LNCAP (cell line): ENCODE data around the gene DTNA.

Source experiments
- CTCF ChIP-seq: fragments of 450-650 bp; IDR thresholded peaks from 2 replicates; pipeline ENCODE4 v1.5.1; 2017; ENCODE audit warnings: mild to moderate bottlenecking

The DTNA gene

GRCh38 chr18:34848156-34848555 is 138.1 kb downstream of the DTNA start:
- no peak for TF ChIP-seq CTCF

DNA sequence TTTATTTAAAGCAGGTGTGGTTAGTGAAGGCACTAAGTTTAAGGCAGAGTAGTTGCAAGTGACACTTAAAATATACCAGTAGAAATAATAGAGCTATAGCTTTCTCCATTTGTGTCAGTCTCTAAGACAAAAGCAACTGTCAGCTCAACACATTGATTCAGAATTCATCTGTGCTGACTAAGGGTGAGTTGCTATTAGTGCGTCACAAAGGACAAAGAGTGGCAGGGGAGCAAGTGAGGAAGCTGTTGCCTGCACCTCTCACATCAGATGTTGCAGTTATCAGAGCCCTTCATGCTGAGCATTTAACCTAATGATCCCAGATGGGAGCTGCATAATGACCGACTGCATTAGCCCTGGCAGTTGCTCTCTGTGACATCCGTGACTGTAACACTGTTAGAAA is 138.6 kb downstream of the DTNA start:
- no peak for TF ChIP-seq CTCF

- TF ChIP-seq CTCF, result no peak
These were observed 147.2 kb downstream of the DTNA start for GRCh38 chr18:34857320-34857719.

DNA sequence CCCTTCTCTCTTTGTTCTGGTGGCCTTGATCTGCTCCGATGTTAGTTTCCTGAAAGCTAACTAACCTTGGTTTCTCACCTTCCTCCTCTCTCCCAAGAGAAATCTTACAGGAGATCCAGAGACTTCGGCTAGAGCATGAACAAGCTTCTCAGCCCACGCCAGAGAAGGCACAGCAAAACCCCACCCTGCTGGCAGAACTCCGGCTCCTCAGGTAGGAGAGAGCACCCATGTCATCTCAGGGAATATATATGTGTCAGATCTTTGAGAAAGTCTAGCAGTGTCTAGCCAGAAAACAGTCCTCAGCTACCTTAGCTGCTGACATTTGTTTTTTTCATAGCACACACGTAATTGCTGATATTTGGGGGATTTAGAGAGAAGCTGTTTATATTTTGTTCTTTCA is 148.1 kb downstream of the DTNA start:
- no peak for TF ChIP-seq CTCF

DNA sequence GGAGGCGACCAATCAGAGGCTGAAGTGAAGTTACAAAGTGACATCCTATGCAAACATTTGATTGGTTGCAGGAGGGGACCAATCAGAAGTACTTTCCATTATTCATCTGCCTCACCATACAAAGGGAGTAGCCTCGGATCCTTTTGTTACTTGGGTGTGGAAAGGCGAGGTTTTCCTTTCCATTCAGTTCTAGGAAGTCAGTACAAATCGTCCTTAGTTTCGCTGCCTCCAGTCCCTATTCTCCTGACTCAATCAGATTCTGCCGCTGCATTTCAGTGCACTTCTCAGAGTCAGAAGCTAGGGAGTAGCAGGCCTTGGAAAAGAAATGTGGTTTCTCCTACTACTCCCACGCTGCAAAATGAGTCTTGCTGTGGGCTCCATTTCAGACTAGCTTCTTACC is 149.4 kb downstream of the DTNA start:
- TF ChIP-seq CTCF, result no peak

DNA sequence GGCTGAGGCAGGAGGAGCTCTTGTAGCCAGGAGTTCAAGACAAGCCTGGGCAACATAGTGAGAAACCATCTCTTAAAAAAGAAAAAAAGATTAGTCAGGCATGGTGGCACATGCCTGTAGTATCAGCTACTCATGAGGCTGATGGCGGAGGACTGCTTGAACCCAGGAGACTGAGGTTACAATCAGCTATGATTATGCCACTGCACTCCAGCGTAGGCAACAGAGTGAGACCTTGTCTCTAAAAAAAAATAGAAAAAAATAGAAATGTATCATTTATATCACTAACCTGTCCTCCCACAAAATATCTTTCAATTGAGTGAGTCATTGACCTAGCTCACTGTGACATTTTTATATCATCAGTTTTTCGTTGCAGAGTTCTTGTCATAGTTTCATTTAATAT is 152.5 kb downstream of the DTNA start:
- no peak for TF ChIP-seq CTCF

- TF ChIP-seq CTCF, result no peak
These were observed 153.6 kb downstream of the DTNA start for GRCh38 chr18:34863702-34864101.

DNA sequence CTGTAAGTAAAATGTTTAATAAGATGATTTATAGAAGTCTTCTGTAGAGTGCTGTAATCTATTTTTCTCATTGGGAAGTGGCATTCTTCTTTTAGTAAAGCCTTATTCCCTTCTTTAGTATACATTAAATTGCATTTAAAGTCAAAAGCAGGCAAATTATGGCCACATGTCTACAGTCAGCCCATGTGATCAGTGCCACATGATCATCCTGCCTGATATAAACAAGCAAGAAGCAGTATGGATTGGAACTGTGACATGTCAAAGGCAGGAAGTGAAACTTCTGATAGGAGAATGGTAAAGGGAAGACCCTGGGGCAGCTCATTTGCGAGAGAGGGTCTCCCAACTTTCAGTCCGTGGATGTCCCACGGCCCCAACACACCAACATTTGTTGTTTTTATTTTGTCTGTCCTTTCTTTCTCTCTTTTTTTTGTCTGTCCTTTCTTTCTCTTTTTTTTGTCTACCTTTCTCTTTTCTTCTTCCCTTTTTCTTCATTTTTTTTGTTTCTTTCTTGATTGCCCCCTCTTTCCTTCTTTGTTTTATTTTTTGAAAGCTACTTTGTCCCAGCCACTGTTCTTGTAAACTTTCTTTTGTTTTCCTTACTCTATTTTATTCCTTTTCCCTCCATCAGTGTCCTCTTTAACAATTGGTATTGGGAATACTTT is 154.9 kb downstream of the DTNA start:
- TF ChIP-seq CTCF, result no peak
